ENCODE data around the gene SAMD14.

The SAMD14 gene

GRCh38 chr17:50078430-50078829 is 51.5 kb downstream of the SAMD14 start:
- no peak for DNase-seq (ENCODE audit: low read depth)
- TF ChIP-seq CTCF (IDR thresholded peaks at IDR 0.05; ENCODE audit: control insufficient read depth, insufficient read depth, low read depth, low read length, missing control alignments), result no peak
- H3K4me3 ChIP-seq (ENCODE audit: control insufficient read depth, low read depth, low read length), result no peak overlapping the region

GRCh38 chr17:50076591-50077235 is 53.2 kb downstream of the SAMD14 start:
- no peak for TF ChIP-seq CTCF (IDR thresholded peaks at IDR 0.05; ENCODE audit: control insufficient read depth, insufficient read depth, low read depth, low read length, missing control alignments)
- no peak overlapping the region for H3K4me3 ChIP-seq (ENCODE audit: control insufficient read depth, low read depth, low read length)
- no peak for DNase-seq (ENCODE audit: low read depth)

GRCh38 chr17:50076221-50076590 is 53.8 kb downstream of the SAMD14 start:
- TF ChIP-seq CTCF (IDR thresholded peaks at IDR 0.05; ENCODE audit: control insufficient read depth, insufficient read depth, low read depth, low read length, missing control alignments), result no peak
- H3K4me3 ChIP-seq (ENCODE audit: control insufficient read depth, low read depth, low read length), result no peak overlapping the region
- no peak for DNase-seq (ENCODE audit: low read depth)

- no peak for TF ChIP-seq CTCF (IDR thresholded peaks at IDR 0.05; ENCODE audit: control insufficient read depth, insufficient read depth, low read depth, low read length, missing control alignments)
Measured at GRCh38 chr17:50075446-50076032, 54.4 kb downstream of the SAMD14 start.

GRCh38 chr17:50074227-50074626 is 55.7 kb downstream of the SAMD14 start:
- DNase-seq (ENCODE audit: low read depth), result no peak
- no peak overlapping the region for H3K4me3 ChIP-seq (ENCODE audit: control insufficient read depth, low read depth, low read length)
- no peak for TF ChIP-seq CTCF (IDR thresholded peaks at IDR 0.05; ENCODE audit: control insufficient read depth, insufficient read depth, low read depth, low read length, missing control alignments)

More at GRCh38 chr17:50075446-50076032, 54.4 kb downstream of the SAMD14 start:
- no peak for DNase-seq (ENCODE audit: low read depth)
- no peak overlapping the region for H3K4me3 ChIP-seq (ENCODE audit: control insufficient read depth, low read depth, low read length)

- H3K4me3 ChIP-seq (ENCODE audit: control insufficient read depth, low read depth, low read length), result no peak overlapping the region
- TF ChIP-seq CTCF (IDR thresholded peaks at IDR 0.05; ENCODE audit: control insufficient read depth, insufficient read depth, low read depth, low read length, missing control alignments), result no peak
- no peak for DNase-seq (ENCODE audit: low read depth)
Measured at GRCh38 chr17:50072925-50073324, 57.0 kb downstream of the SAMD14 start.
